Duodenal mucosa (tissue), 2 donors: ENCODE data around the gene ARL4C.
A peak's percentile ranks its signal among the peaks of the same experiment; 100 is the strongest.

Experiments
- H3K27ac ChIP-seq: one replicate; pipeline ENCODE4 v1.7.0; 2013; ENCODE audit warnings: low read depth, low read length
- H3K27me3 ChIP-seq, 2 donors: one replicate each; pipeline ENCODE4 v1.7.0; 2013; ENCODE audit warnings: low read length in 2 of 2, control low read depth in 1 of 2; ENCODE audit not compliant: insufficient read depth in 2 of 2, control insufficient read depth in 1 of 2
- H3K36me3 ChIP-seq, 2 donors: one replicate each; pipeline ENCODE4 v1.7.0; 2013; ENCODE audit warnings: low read length in 2 of 2, control low read depth in 1 of 2; ENCODE audit not compliant: insufficient read depth in 2 of 2, control insufficient read depth in 1 of 2
- H3K4me1 ChIP-seq, 2 donors: one replicate each; pipeline ENCODE4 v1.7.0; 2013; ENCODE audit warnings: low read length in 2 of 2, control low read depth in 1 of 2; ENCODE audit not compliant: insufficient read depth in 2 of 2, control insufficient read depth in 1 of 2
- H3K4me3 ChIP-seq, 2 donors: one replicate each; pipeline ENCODE4 v1.7.0; 2013; ENCODE audit warnings: low read length in 2 of 2, low read depth in 1 of 2
- H3K9ac ChIP-seq, 2 donors: one replicate each; pipeline ENCODE4 v1.7.0; 2013; ENCODE audit warnings: low read length in 2 of 2, low read depth in 1 of 2
- H3K9me3 ChIP-seq, 2 donors: one replicate each; pipeline ENCODE4 v1.7.0; 2013; ENCODE audit warnings: low read length in 2 of 2, control low read depth in 1 of 2; ENCODE audit not compliant: control insufficient read depth in 1 of 2

The ARL4C gene

DNA sequence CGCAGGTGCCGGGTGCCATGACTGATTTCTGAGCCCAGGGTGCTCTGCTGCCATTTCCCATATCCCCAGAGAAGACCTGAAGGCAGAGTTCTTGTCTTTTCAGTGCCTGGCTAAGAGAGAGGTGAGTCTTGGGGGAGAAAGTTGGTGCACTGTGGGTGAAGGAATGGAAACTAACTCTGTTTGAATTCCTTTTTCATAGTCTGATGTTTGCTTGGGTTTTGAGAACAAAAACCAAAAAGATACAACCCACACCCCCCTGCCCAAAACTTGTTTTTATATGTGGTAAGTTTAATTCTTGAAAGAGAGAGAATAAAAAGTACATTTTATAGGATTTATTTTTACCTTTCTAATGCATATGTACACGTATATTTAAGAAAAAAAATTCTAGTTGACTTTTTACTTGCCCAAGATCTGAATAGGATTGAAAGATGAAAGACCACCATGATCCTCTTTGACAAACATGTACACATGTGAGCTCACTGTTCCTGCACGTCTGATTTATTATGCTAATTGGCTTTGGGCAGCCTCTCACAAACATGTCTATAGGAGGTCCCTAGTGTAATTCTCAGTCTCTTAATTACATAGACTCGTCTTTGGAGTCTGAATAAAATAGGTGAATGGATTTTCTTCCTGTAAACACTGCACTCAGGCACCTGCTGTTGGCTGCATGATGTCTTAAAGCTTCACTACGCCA is 46.3 kb downstream of the ARL4C start:
- H3K4me1 ChIP-seq, result peaks cover 0 to 4% of the 10 kb centered on the region in 2 donors
- no peak overlapping the region for H3K4me3 ChIP-seq
- no peak overlapping the region for H3K27ac ChIP-seq
- H3K9ac ChIP-seq, result no peak overlapping the region
- no peaks in the 10 kb centered on the region for H3K36me3 ChIP-seq
- H3K9me3 ChIP-seq, result no peaks in the 10 kb centered on the region
- H3K27me3 ChIP-seq, result no peaks in the 10 kb centered on the region

DNA sequence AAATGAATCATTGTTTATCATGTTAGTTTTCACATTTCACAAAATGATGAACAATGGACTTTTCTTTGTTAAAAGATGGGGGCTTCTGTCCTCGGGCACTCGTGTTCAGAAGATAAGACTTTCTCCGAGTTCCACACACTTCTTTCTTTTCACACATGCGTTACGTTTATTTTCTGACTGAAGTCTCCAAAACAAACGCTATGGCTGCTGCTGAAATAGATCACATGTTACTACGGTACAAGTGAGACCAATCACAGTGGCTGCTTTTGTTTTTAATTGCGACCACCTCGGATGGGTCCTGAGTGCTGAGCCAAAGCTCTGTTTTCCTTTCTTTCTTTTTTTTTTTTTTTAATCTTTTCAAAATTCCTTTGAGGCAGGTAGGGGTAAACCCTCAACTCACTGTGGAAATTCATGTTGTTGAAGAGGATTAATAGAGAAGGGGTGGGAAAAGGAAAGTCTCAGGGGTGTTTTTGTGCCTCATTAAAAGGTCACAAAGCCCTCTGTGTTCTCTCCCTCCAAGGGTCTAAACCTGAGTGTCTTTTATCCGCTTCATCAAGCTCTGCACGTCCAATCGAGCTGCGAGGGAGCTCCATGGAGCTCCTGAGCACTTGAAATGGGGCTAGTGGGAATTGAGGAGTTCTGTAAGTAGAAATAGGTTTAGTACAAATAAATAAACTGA is 48.2 kb downstream of the ARL4C start:
- H3K9ac ChIP-seq, result no peak overlapping the region
- no peaks in the 10 kb centered on the region for H3K9me3 ChIP-seq
- H3K36me3 ChIP-seq, result no peaks in the 10 kb centered on the region
- no peaks in the 10 kb centered on the region for H3K27me3 ChIP-seq
- no peak overlapping the region for H3K27ac ChIP-seq
- H3K4me1 ChIP-seq, result peaks cover 0 to 4% of the 10 kb centered on the region in 2 donors
- H3K4me3 ChIP-seq, result no peak overlapping the region

DNA sequence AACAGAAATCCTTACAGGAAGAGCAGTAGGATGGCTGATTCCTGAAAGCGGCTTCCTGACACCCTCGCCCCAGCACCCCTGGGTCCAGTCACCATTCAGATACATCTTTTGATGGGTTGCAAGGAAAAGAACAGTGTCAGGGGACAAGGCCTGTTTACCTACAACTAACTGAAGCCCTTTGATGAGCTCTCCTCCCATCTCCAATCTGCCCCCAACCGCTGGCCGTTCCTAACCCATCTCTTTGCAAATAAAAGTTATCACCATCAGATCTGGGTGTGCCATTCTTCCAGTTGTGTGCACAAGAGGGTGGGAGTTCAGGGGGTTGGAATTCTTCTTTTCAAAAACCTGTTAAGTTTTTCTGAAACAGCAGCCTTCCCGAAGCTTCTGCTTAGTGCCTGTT is 48.9 kb downstream of the ARL4C start:
- H3K9ac ChIP-seq, result no peak overlapping the region
- no peaks in the 10 kb centered on the region for H3K27me3 ChIP-seq
- H3K9me3 ChIP-seq, result no peaks in the 10 kb centered on the region
- H3K4me3 ChIP-seq, result no peak overlapping the region
- H3K36me3 ChIP-seq, result no peaks in the 10 kb centered on the region
- no peak overlapping the region for H3K27ac ChIP-seq
- H3K4me1 ChIP-seq, result peaks cover 0 to 4% of the 10 kb centered on the region in 2 donors

DNA sequence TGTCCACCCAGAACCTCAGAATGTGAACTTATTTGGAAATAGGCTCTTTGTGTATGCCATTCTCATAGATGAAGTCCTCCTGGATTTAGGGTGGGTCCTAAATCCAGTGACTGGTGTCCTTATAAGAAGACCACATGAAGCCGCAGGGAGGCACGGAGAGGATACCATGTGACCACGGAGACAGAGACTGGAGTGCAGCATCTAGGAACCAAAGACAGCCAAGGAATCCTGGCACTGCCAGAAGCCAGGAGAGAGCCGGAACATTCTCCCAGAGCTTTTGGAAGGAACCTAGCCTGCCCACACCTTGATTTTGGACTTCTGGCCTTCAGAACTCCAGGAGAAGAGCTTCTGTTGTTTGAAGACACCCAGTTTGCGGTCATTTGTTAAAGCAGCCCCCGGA is 49.7 kb downstream of the ARL4C start:
- Histone ChIP-seq H3K4me3 (no peak overlapping the region), H3K9ac (no peak overlapping the region), H3K36me3 (no peaks in the 10 kb centered on the region), H3K27ac (no peak overlapping the region), H3K27me3 (no peaks in the 10 kb centered on the region), H3K9me3 (no peaks in the 10 kb centered on the region), H3K4me1 (peaks cover 0 to 4% of the 10 kb centered on the region in 2 donors)

DNA sequence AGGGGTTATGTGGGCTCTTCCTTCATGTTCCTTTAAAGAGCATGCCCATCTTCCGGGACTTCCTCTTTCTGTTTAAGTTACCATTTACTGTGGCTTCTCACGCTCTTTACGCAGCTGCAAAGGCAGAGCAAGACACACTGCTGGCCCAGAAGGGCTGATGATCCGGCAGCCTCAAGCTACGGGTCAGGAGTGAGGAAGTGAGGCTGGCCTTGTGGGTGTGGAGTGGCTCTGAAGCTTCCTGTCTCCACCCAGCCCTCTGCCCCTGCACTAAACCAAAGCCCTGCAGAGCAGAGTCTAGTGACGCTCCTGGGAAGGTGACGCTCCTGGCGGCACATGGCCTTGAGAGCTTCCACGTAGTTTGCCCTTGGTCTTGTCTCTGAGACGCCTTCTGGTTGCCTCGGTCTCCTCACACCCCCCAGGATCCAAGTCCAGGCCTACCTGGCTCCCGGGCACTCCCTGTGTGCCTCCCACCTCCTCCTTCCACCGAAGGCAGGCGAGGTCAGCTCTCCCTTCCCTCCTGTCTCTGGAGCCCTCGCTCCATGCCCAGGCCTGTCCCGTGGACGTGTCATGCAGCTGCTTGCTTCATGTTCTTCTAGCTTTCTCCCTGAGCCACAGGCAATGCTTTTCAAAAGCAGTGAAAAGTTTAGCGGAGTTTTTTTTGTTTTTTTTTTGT is 50.3 kb downstream of the ARL4C start:
- H3K9ac ChIP-seq, result no peak overlapping the region
- H3K36me3 ChIP-seq, result no peaks in the 10 kb centered on the region
- no peaks in the 10 kb centered on the region for H3K27me3 ChIP-seq
- peak overlapping the region; percentile 54 for H3K27ac ChIP-seq
- no peak overlapping the region for H3K4me3 ChIP-seq
- peaks cover 0 to 4% of the 10 kb centered on the region in 2 donors for H3K4me1 ChIP-seq
- no peaks in the 10 kb centered on the region for H3K9me3 ChIP-seq

DNA sequence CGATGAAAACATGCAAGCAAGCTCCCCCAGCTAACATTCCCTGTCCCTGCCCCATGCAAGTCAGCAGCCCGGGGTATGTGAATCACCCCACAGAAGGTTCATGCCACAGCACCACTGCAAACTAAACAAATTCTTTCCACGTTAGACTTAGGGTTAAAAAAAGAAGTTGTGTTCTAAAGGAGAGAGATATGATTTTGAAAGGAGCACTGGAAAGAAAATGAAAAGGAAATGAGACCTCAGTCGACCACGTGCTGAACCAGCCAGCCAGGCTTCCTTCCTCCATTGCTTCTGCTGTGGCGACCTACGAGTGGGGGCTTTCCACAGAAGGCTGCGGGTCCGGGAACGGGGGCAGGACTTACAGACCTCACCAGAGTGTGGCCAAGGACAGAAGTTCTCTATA is 52.0 kb downstream of the ARL4C start:
- Histone ChIP-seq H3K9me3 (no peaks in the 10 kb centered on the region), H3K27me3 (no peaks in the 10 kb centered on the region), H3K4me1 (peaks cover 0 to 4% of the 10 kb centered on the region in 2 donors), H3K27ac (no peak overlapping the region), H3K9ac (no peak overlapping the region), H3K36me3 (no peaks in the 10 kb centered on the region), H3K4me3 (no peak overlapping the region)

DNA sequence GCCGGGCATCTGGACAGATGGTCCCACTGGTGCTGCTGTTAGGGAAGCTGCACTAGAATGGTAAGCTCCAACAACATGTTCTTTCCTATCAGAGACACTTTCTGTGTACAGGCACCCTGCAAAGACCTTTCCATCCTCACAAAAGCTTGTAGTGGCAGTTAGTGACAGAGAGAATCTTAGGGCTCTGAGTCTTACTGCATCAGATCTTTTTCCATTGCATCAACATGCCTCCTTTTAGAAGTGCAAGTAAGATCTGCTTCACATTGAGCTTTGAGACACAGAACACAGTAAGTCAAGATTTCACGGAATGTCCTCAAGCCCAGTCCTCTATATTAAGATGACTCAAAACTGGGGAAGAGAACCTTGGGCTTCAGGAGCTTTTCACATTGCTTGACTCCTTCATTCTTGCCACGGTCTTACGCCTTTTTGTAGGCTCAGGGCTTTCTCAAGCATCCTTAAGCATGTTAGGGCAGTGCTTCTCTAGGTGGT is 52.6 kb downstream of the ARL4C start:
- no peaks in the 10 kb centered on the region for H3K36me3 ChIP-seq
- H3K4me3 ChIP-seq, result no peak overlapping the region
- H3K27me3 ChIP-seq, result no peaks in the 10 kb centered on the region
- no peak overlapping the region for H3K27ac ChIP-seq
- H3K9me3 ChIP-seq, result no peaks in the 10 kb centered on the region
- no peak overlapping the region for H3K9ac ChIP-seq
- H3K4me1 ChIP-seq, result peaks cover 0 to 4% of the 10 kb centered on the region in 2 donors
